Breast epithelium (tissue), 4 donors: Measurements from ENCODE around the gene C4orf17. TPM values are rescaled to one million over a fixed set of nuclear protein-coding genes. Genes with fewer than 3 reads are reported as not detected.

Experiments used
- DNase-seq, 2 donors: peaks; one replicate each; pipeline ENCODE4 v3.0.0-alpha.2; 2019; ENCODE audit warnings: low spot score in 2 of 2
- H3K27ac ChIP-seq, 2 donors: fragments of 200-600 bp; sonication (generic) in 1 of 2; one replicate each; pipeline ENCODE4 v1.5.1; 2016 to 2019; ENCODE audit warnings: mild to moderate bottlenecking in 1 of 2
- H3K27me3 ChIP-seq, 2 donors: fragments of 200-600 bp; sonication (generic) in 1 of 2; one replicate each; pipeline versions ENCODE4 v1.5.1 to v1.6.0; 2017 to 2019; ENCODE audit warnings: control low read depth in 1 of 2, mild to moderate bottlenecking in 1 of 2
- H3K36me3 ChIP-seq: fragments of 200-600 bp; one replicate; pipeline ENCODE4 v1.5.1; 2019
- H3K4me1 ChIP-seq, 2 donors: fragments of 200-600 bp; sonication (generic); one replicate each; pipeline ENCODE4 v1.5.1; 2016 to 2019; ENCODE audit warnings: control low read depth in 1 of 2
- H3K4me3 ChIP-seq, 3 donors: fragments of 200-600 bp; sonication (generic); 1 replicate in 2 of 3; 2 replicates in 1 of 3; pipeline ENCODE4 v1.5.1; 2016 to 2019; ENCODE audit warnings: mild to moderate bottlenecking in 3 of 3, moderate library complexity in 2 of 3
- H3K9me3 ChIP-seq, 2 donors: fragments of 200-600 bp; sonication (generic) in 1 of 2; one replicate each; pipeline ENCODE4 v1.5.1; 2016 to 2019; ENCODE audit warnings: control low read depth in 1 of 2
- POLR2A ChIP-seq: fragments of 450-650 bp; IDR thresholded peaks from one replicate; pipeline ENCODE4 v1.6.1; 2016; ENCODE audit warnings: antibody characterized with exemption, mild to moderate bottlenecking, moderate library complexity
- POLR2AphosphoS5 ChIP-seq, 3 donors: sonication (generic); formaldehyde crosslinking; IDR thresholded peaks; one replicate each; pipeline ENCODE4 v1.6.1; 2017; ENCODE audit warnings: antibody characterized with exemption in 3 of 3
- intact Hi-C: fragments of 100-400 bp; cut with DNase I; formaldehyde crosslinking; loops from one replicate; pipeline ENCODE4 v1.15.1; 2023; ENCODE audit warnings: low total_unique reads
- total RNA-seq, 3 donors: library from RNA; depleted of rRNA; stranded (reverse); fragments of >200 nt; gene quantifications; one replicate each; pipeline ENCODE4 v1.1.0, GENCODE V29; 2016
- TF ChIP-seq, protein P1 (sequence below), 3 donors: fragments of 450-650 bp; IDR thresholded peaks; one replicate each; pipeline ENCODE4 v1.5.1; 2016 to 2017; ENCODE audit warnings: antibody characterized with exemption in 3 of 3, mild to moderate bottlenecking in 3 of 3, moderate library complexity in 3 of 3

C4orf17 gene
- total RNA-seq, 3 donors from 2014 or later: not detected

DNA sequence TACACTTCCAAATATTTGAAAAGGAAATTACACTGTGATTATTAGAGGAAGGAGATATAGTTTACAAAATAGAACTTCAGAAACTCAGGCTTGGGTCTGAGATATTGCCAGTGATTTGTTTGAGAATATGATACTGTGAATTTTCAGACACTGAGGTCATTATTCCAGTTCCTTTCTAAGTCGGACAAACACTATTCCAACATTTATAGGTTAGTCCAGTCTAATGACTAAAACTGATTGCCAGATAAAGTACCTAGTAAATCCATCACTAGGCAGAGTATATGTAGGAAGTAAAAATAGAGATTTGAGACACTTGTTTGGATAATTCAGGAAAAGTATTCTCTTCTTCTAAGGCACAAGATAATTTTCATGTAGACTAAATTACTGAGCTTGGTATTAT lies 77.0 kb downstream of the C4orf17 start:
- no peak for DNase-seq
- no peak overlapping the region for H3K27ac ChIP-seq
- H3K9me3 ChIP-seq: no peaks in the 10 kb centered on the region
- intact Hi-C loops: no loop called here
- no peaks in the 10 kb centered on the region for H3K36me3 ChIP-seq
- no peak overlapping the region for H3K4me3 ChIP-seq
- H3K27me3 ChIP-seq: peaks cover 0 to 1% of the 10 kb centered on the region in 2 donors
- H3K4me1 ChIP-seq: no peaks in the 10 kb centered on the region
- TF ChIP-seq, protein P1, sequence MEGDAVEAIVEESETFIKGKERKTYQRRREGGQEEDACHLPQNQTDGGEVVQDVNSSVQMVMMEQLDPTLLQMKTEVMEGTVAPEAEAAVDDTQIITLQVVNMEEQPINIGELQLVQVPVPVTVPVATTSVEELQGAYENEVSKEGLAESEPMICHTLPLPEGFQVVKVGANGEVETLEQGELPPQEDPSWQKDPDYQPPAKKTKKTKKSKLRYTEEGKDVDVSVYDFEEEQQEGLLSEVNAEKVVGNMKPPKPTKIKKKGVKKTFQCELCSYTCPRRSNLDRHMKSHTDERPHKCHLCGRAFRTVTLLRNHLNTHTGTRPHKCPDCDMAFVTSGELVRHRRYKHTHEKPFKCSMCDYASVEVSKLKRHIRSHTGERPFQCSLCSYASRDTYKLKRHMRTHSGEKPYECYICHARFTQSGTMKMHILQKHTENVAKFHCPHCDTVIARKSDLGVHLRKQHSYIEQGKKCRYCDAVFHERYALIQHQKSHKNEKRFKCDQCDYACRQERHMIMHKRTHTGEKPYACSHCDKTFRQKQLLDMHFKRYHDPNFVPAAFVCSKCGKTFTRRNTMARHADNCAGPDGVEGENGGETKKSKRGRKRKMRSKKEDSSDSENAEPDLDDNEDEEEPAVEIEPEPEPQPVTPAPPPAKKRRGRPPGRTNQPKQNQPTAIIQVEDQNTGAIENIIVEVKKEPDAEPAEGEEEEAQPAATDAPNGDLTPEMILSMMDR (IDR thresholded peaks at IDR 0.05): no peak
- TF ChIP-seq POLR2A (no peak), POLR2AphosphoS5 (IDR thresholded peaks at IDR 0.05) (no peak)

DNA sequence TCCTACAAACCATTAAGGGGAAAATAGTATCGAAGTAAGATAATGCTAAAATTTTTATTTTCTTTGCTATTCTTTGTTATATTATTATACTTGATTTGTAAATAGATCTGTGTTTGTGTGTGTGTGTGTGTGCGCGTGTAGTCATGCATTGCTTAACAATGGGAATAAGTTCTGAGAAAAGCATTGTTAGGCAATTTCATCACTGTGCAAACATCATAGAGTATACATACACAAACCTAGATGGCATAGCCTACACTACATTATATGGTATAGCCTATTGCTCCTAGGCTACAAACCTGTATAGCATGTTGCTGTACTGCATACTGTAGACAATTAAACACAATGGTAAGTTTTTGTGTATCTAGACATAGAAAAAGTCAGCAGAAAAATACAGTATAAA lies 80.9 kb downstream of the C4orf17 start:
- DNase-seq: no peak
- intact Hi-C loops: no loop called here
- H3K4me3 ChIP-seq: no peak overlapping the region
- no peaks in the 10 kb centered on the region for H3K4me1 ChIP-seq
- no peaks in the 10 kb centered on the region for H3K9me3 ChIP-seq
- no peaks in the 10 kb centered on the region for H3K27me3 ChIP-seq
- no peaks in the 10 kb centered on the region for H3K36me3 ChIP-seq
- TF ChIP-seq POLR2A: no peak
- no peak for TF ChIP-seq POLR2AphosphoS5 (IDR thresholded peaks at IDR 0.05)
- TF ChIP-seq, protein P1 (IDR thresholded peaks at IDR 0.05): no peak
- no peak overlapping the region for H3K27ac ChIP-seq

Other genes with a start within 250 kb of the C4orf17 start
- 1 to 10 TPM in 1 of 3 donors, under 1 TPM in 1, not detected in 1; 0.66 to 2.3 TPM for gene ADH1A, start 220.0 kb upstream of the C4orf17 start, total RNA-seq
- gene ADH1B, start 189.6 kb upstream of the C4orf17 start, total RNA-seq: 1,000 to 10,000 TPM in 2 of 3 donors, 100 to 1,000 TPM in 1; 631 to 5,080 (median 1,871) TPM
- gene ADH1C, start 158.3 kb upstream of the C4orf17 start, total RNA-seq: 10 to 100 TPM in 2 of 3 donors, 1 to 10 TPM in 1; 8.8 to 50.1 (median 31.8) TPM
- gene ADH7, start 75.7 kb upstream of the C4orf17 start, total RNA-seq: not detected
- 1 to 10 TPM; 5.2 to 7.8 (median 7.2) TPM for gene TRMT10A, start 53.0 kb downstream of the C4orf17 start, total RNA-seq
- under 1 TPM in 1 of 3 donors, not detected in 2; 0.64 TPM for gene MTTP, start 63.8 kb downstream of the C4orf17 start, total RNA-seq
- not detected for gene C4orf54, start 146.8 kb downstream of the C4orf17 start, total RNA-seq